HL-60/S4 treated with retinoic acid at 250 ng/mL for 4 days and 3 days (cell line): Measurements from ENCODE around the gene AFG3L2.

Experiments used
- in situ Hi-C: fragments of 300-500 bp; cut with MboI; formaldehyde crosslinking; loops from 2 replicates; pipeline ENCODE4 v1.7.0; 2022; ENCODE audit warnings: low sequenced_read_pairs

AFG3L2 gene

DNA sequence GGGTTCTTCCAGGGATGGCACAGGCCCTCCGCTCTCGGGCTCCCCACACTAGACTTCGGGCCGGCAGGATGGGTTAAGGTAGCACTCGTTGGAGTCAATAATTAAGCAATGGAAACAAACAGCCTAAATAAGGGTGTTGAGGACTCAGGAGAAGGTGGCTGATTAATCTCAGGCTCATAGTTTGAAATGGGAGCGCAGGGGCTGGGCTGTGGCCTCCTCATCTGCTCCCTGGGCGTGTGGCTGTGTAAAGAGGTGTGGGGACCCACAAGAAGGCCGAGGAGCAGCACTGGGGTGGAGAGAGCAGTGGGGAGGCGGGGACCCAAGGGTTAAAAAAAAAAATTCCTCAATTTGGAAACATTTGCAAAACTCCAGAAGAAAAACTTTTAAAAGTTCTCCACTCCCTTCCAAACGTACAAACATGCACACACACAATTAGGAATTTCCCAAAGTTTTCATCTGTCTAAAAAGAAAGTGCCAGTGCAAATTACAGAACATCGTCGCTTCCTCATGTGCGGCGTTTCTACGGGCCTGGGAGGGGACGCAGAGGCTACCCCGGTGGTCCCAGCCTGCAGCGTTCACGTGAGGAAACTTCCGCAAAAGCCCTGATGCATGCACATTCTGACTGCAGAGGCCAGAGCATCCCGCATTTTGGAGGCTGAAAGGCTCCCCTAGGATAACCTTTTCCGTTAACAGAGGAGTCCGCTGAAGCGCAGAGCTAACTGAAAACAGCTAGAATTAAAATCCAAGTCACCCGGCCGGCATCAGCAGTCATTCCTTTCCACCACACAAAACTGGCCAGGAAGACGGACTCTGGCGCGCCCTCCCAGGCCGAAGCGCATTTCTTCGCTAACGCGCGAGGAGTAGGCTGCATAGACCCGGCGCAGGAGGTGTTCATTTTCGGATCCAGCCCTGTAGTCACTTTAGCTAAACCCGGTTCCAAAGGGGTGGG lies 70.0 kb downstream of the AFG3L2 start:
- in situ Hi-C loops, result no loop called here

DNA sequence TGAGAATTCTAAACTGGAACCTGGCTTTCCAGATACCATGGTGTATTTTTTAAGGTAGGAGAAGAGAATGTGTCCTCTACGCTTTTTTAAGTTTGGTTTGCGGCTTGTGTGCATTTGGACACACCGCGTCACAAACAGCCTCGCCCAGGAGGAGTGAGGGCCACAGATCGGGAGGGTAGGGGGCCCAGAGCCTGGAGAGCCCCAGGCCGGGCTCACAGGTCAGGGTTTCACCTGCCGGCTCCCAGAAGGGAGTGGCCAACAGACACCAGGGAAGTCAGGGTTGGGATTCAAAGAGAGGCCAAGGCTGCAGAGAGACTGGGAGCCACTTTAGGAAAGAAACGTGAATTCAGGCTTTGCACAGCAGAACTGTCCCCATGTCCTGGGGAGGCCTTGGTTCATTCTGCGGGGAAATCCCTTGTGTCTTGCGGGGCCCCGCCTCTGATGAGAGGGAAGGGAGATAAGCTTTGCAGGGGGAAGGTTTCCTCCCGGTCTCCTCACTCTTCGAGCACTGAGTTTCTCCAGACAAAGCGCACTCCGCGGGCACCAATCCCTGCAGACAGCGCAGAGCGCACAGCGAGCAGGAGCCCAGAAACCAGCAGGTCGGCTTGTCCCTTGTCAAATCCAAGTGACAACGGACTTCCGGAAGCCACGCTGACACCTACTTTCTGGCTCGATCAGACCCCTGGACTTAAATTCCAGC lies 70.9 kb downstream of the AFG3L2 start:
- in situ Hi-C loops, result no loop called here

DNA sequence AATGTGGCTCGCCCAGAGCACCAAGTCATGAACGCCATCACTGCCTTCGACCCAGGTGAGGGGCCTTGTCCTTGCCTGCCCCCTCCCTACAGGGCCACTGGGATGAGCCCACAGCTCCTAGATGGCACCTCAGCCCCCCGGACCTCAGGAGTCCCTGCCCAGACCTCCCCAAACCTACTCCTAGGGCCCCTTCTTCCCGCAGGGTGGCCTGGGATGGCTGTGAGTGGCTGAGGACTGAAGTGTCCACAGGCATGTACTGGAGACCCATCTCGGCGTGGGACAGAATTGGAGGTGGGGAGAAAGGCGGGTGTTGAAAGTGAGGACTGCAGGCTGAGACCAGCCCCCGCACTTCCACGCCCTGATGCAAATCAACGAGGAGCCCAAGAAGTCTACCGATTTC lies 71.8 kb downstream of the AFG3L2 start:
- in situ Hi-C loops, result no loop called here

DNA sequence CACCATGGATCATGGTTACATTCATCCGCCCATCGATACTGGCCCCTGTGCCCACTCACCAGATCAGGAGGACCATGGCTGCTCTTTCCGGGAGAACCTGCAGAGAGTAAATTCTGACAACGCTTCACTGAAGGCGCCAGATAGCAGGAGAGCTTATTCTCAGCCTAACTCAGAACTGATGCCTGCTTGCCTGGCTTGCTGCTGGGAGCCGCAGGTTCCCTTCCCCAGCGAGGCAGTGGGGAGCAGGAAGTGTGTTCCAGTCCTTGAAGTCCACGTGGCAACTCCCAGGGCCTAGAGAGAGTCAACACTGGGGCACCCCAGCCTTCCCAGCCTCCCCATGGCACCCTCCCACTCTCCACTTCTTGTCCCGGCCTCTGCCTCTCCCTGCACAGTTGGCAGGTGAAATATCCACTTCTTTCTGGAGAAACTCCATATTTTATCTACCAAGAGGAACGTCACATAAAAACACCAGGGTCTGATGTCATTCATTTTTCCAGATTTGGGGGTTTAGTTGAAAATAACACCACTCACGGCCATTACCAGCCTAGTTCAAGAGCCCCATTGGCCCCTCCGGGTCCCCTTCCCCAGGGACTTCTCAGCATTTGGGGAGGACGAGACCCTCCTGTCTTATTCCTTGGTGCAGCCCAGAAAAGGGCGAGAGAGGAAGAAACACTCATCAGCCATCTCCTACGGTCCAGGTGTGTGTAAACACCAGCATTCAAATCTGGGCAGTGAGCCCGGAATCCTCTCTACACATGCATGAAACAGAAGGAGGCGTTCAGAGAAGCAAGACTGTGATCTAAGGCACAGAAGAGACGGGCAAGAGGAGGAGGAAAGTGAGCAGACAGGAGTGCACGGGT lies 72.4 kb downstream of the AFG3L2 start:
- in situ Hi-C loops, result no loop called here

DNA sequence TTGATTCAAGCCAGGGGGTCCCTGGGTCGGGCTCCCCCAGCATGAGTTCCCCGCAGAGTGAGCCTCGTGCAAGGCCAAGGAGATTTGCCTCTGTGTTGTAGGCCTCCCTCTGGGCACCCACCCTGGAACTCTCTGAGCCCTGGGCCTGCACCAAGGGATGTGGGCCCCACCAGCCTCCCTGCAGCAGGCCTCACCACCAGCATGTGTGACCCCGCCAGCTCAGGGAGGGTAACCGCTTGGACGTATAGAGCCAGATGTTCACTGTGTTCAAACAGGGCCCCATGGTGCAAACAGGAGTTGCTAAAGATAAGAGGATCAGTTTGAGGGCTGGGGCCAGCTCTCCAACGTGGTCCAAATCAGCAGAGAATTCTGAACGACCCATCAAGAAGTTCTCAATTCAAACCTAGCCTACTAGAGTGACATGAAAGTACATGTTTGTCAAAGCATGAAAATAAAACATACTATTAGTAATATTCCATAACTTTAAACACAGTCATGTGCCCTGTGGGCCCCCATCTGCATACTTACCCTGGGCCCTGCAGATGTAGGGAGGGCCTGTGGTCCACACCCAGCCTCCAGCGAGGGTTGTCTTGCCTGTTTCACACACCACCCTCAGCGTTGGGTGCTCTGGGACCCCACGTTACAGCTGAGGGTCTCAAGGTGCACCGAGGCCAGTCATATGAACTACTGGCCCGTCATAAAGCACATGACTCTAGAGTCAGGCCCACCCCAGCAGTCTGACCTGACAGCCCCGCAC lies 74.5 kb downstream of the AFG3L2 start:
- in situ Hi-C loops, result no loop called here

DNA sequence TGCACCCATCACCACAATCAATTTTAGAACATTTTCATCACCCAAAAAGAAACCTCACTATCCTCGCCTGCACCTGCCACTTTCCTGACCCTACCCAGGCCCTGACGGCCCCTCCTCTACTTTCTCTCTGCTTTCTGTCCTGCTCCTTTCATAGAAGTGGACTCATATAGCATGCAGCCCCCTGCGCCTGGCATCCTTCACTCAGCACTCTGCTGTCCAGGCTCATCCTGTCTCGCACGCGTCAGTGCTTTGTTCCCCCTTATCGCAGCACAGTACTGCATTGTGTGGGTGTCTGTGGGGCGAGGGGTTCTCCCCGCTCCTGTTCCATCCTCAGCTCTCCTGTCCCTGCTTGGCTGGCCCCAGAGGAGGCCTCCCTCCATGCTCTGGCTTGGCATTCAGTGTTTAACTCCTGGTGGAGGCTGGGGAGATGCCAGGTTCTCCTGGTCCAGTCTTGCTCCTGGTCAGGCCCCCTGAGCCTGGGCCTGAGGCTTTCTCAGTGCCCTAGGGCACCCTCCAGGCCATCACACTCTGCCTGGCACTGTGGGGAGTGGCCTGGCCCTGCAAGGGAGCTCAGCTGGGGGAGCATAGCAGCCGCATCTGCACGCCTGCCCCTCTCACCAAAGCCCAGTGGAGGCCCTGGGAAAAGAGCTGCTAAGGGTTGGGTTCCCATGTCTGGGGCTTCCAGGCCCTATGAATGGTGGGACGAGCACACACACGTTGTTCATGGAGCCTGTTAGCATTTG lies 75.6 kb downstream of the AFG3L2 start:
- in situ Hi-C loops, result no loop called here

DNA sequence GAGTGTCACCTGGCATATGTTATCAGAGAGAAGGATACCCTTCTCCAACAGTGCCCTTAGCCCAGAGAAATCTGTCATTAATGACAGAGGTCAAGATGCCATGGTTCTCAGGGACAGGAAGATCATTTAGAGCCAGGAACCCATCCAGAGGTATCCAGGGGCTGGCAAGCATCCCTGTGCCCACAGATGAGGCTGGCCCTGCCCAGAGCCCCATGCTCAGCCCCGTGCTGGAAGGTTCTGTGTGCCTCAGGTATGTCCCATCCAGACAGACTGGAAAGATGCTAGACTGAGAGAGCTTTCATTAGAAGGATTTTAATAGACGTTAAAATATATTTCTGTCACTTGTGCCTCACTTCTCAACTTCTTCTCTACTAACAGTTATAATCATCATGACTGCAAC lies 77.2 kb downstream of the AFG3L2 start:
- in situ Hi-C loops, result no loop called here

DNA sequence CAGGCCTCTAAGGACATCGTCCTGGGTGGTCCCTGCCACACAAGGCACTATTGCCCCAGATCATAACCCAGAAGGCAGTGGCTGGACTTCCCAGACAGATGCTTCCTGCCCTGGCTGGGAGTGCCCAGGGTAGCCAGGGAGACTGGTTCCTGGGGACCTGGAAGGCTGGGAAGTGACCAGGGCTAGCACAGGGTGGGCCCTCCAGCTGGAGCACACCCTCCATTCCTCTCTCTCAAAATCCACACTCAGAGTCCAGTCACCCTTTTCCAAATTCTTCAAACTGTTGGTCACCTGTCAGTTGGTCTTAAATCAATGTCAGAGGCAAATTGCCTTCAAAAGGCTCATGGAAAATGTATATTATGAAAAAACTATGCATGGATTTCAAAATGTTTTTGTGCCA lies 80.6 kb downstream of the AFG3L2 start:
- in situ Hi-C loops, result no loop called here

DNA sequence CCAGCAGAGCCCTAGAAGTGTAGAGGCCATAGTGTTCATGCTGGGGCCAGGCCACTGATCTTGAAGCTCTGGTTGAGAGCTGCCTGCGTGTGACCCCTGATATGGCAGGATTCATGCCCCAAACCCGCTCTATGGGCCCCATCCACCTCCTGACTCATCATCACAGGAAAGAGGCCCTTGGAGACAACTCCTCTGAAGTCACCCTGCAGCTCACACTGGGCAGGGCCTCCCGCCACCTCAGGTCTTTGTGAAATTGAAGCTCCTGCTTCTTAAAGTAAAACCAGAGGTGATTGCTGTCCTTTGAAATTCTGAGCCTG lies 81.0 kb downstream of the AFG3L2 start:
- in situ Hi-C loops, result no loop called here

DNA sequence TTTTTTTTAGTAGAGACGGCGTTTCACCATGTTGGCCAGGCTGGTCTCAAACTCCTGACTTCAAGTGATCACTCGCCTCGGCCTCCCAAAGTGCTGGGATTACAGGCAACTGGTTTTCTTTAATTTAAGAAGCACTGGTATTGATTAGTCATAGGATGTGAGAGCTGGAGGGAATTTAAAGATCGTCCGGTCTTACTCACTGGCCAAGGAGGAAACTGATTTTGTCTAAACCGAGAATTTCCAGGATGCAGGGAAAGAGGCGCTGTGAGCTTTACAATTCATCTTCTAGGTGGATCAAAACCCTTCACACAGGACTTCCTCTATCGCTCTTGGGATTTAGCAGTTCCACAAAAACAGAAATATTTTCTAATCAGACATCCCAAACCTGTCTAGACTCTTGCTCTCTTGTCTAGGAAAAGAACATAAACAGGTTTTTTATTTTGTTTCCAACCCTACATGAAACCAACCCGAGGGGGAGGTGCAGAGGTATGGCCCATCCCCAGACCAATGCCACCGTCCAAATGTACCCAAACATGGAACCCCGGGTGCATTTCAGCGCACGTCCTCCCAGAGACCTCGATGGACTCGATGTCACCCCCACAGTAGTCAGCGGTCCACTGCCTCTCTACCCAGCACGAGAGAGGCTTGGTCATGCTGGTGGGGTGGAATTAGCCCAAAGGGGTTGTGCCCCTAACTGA lies 81.5 kb downstream of the AFG3L2 start:
- in situ Hi-C loops, result no loop called here

DNA sequence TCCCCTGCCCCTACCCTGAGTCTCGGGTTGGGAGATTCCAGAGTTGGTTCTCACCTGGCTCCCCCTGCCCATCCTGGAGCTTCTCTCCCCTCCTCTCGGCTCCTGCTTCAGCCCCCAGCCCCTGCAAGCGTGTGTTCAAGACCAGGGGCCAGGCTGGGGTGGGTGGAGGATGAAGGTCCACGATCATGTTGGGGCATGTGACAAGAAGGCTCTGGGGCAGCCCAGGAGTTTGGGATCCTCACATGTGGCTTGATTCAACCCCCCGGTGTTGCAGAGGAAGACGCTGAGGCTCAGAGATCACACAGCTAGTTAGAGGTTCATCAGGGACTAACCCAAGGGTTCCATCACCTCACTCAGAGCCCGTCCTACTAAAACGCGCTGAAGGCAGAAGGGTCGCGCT lies 83.2 kb downstream of the AFG3L2 start:
- in situ Hi-C loops, result no loop called here

DNA sequence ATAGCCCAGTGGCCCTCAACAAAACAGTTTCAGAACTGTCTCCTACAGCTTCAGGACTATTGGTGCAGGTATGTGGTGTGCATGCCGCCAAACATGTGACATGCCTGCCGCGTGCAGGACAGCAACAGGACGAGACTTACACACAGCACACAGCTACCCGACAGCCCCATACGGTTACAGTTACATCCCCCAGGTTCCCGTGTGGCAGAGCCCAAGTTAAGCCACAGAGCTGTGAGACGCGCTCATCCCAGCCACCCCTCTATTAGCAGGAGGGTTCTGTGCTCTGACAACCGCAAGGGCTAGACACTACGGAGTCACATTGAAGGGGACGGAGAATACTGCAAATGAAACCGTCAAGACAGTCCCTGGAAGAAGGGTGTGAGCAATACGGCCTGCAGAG lies 85.3 kb downstream of the AFG3L2 start:
- in situ Hi-C loops, result no loop called here

DNA sequence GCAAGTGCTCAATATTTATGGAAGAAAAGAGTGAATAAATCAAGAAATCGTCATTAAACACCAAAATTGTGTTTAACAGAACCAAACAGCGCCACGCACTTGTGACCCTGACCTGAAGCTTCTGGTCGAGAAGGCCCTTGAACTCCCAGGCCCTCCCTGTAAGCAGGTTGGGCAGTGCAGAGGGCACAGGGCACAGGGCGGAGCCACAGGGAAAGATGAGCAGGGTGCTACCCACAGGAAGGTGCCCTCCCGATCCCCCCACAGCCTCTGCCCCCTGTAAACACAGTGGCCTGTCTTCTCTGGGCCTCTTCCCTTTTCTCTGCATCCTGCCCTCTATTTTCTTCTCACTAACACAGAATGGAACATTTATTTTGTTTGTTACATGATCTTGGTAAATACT lies 85.9 kb downstream of the AFG3L2 start:
- in situ Hi-C loops, result no loop called here

DNA sequence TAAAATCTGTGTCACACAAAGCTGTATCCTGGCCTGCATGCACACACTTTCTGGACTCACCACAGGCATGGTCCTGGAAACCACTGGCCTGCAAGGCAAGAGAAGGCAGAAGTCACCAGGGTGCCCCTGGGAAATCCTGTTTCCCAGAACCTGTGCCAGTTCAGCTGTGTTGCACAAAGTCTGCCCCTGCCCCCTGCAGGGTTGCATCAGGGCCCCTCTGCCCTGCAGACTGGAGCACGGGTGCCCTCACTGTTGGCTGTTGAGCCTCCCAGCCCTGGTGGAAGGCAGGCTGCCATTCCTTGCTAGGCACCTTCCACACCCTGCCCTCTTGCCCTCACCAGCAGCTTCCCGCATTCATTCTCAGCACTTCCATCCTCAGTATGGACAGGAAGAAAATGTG lies 86.9 kb downstream of the AFG3L2 start:
- in situ Hi-C loops, result no loop called here

DNA sequence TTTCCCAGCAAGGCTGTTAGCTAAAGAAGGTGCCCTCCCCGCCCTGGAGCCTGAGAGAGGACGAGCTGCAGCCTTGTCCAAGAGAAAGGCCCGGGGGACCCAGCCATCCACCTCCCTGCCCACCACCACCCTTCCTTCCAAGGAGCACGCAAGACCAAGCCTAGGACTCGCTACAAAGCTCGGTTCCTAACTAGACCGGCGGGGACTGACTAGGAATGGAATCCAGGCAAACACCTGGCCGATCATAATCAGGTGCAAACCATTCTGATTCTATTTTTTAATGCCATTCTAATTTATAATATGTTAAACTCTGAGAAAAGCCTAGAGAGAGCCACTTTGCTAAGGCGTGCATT lies 88.6 kb downstream of the AFG3L2 start:
- in situ Hi-C loops, result no loop called here

DNA sequence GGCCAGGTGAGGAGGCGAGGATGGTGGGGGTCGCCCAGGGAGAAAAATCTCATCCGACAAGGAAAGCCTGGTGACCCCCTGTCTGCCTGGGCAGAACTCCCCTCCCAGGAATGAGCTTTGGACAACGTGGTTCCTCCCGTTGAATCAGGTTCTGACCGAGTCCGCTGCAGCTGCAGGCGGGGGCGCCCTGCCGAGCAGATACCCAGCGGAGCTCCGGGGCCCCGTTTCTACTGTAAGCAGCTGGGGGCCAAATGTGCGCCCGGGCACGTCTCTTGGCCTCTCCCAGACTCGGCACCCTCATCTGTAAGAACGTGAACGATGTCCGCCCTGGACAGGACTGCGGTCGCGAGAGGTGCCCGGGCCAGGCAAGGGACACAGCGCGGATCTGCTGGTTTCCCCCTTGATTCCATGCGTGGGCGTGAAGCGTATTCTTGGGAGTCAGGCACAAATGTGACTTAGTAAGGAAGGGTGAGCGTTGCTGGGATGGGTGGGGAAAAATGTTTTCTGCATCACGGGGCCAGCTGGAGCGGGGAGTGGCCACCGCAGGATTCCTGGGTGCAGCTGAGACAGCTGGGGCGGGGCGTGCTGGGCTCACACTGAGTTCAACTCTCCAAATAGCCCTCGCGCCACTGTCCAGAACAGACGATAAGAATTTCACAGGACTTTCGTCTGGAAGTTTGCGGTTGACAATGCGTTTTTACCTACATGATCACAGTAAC lies 89.2 kb downstream of the AFG3L2 start:
- in situ Hi-C loops, result no loop called here

DNA sequence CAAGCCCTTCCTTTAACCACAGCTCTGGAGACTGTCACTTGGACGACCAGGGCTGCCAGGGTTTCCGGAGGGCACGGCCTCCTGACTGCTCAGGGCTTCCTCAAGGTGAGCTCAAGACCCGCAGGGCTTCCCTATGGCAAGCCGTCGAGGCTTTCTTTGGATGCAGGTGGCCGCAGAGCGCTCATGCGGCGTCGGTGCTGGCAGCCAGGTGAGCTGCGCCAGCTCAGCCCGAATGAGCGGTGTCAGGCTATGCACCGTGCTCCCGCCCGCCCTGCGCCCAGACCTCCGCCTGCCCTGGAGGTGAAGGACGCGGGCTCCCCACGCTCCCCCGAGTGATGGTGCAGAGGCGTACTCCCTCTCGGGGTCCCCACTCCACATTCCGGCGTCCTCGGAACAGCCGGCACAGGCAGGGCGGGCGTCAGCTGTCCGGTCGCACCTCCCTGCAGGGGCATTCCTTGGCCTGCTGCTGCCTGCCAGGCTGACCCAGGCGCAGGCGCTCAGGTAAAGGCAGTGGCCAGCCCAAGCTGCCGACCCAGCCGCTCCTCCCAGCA lies 89.8 kb downstream of the AFG3L2 start:
- in situ Hi-C loops, result no loop called here

DNA sequence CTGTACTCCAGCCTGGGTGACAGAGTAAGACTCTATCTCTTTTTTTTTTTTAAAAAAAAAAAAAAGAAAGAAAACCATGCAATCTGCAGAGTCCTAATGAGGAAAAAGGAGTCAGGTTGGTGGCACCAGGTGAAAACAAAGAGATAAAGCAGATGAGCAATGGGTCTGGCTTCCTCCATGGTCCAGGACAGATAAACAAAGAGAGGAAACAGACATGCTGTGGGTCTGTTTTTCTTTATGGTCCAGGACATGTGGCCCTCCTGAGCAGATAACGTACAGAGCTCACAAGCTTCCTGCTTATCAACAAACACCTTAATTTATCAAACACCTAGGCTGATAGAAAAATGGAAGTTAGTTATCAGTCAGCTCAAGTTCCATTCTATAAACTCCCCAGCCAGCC lies 93.4 kb downstream of the AFG3L2 start:
- in situ Hi-C loops, result no loop called here

DNA sequence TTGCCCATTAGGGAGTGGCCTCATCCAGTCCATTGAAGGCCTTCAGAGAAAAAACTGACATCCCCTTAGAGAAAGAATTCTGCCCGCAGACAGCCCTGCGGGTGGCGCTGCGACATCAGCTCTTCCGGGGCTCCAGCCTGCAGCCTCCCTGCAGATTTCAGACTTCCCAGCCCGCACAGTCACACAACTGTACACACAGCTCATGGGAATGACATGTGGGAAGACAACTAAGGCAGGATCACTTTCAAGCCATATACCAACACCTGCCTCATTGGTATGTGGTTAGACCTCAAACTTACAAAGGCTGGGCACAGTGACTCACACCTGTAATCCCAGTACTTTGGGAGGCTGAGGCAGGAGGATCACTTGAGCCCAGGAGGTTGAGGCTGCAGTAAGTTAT lies 93.8 kb downstream of the AFG3L2 start:
- in situ Hi-C loops, result no loop called here
